H9 (cell line): ENCODE measurements around the gene KRTAP10-8. TPM values are rescaled to one million over a fixed set of nuclear protein-coding genes. Genes with fewer than 3 reads are reported as not detected.
A peak's percentile ranks its signal among the peaks of the same experiment; 100 is the strongest.
"Not testable (repeated sequence)": the region's sequence is repeated elsewhere in the genome, so short reads cannot be mapped to it uniquely, and the experiment has no call there.

Experiments used
- DNase-seq: peaks from one replicate; pipeline ENCODE4 v3.0.0-alpha.2; 2017
- H2AFZ ChIP-seq: one replicate; pipeline ENCODE4 v1.6.1; 2013; ENCODE audit warnings: mild to moderate bottlenecking, low read length, control low read depth, moderate library complexity
- H2AK5ac ChIP-seq: 2 replicates; pipeline ENCODE4 v1.6.1; 2013; ENCODE audit warnings: low read length, control low read depth, mixed read lengths; ENCODE audit not compliant: insufficient read length
- H2BK120ac ChIP-seq: one replicate; pipeline ENCODE4 v1.6.1; 2013; ENCODE audit warnings: low read depth, mild to moderate bottlenecking, low read length, control low read depth, inconsistent platforms; ENCODE audit not compliant: poor library complexity, severe bottlenecking
- H2BK12ac ChIP-seq: 2 replicates; pipeline ENCODE4 v1.6.1; 2013; ENCODE audit warnings: low read length, control low read depth, mixed read lengths, low read depth; ENCODE audit not compliant: insufficient read length
- H2BK15ac ChIP-seq: 2 replicates; pipeline ENCODE4 v1.6.1; 2013; ENCODE audit warnings: low read depth, low read length, control low read depth
- H2BK20ac ChIP-seq: one replicate; pipeline ENCODE4 v1.6.1; 2013; ENCODE audit warnings: low read depth, mild to moderate bottlenecking, low read length, control low read depth, inconsistent platforms; ENCODE audit not compliant: poor library complexity, severe bottlenecking
- H2BK5ac ChIP-seq: 2 replicates; pipeline ENCODE4 v1.6.1; 2013; ENCODE audit warnings: low read length, control low read depth, mixed read lengths; ENCODE audit not compliant: insufficient read length
- H3K14ac ChIP-seq: 2 replicates; pipeline ENCODE4 v1.6.1; 2013; ENCODE audit warnings: low read length, control low read depth; ENCODE audit not compliant: insufficient read depth
- H3K18ac ChIP-seq: 2 replicates; pipeline ENCODE4 v1.6.1; 2013; ENCODE audit warnings: low read depth, mild to moderate bottlenecking, mixed read lengths, low read length, control low read depth; ENCODE audit not compliant: insufficient read length
- H3K23ac ChIP-seq: 2 replicates; pipeline ENCODE4 v1.6.1; 2013; ENCODE audit warnings: low read length, control low read depth, mixed read lengths, low read depth; ENCODE audit not compliant: insufficient read length
- H3K23me2 ChIP-seq: 2 replicates; pipeline ENCODE4 v1.6.1; 2013; ENCODE audit warnings: low read depth, mild to moderate bottlenecking, mixed read lengths, low read length, control low read depth; ENCODE audit not compliant: insufficient read length, poor library complexity, severe bottlenecking
- H3K27ac ChIP-seq: 2 replicates; pipeline ENCODE4 v1.5.1; 2013; ENCODE audit warnings: low read length, control low read depth, mixed read lengths, low read depth; ENCODE audit not compliant: insufficient read length
- H3K27me3 ChIP-seq: 2 replicates; pipeline ENCODE4 v1.6.1; 2013; ENCODE audit warnings: low read length, control low read depth, inconsistent platforms; ENCODE audit not compliant: insufficient read depth
- H3K4ac ChIP-seq: 2 replicates; pipeline ENCODE4 v1.6.1; 2013; ENCODE audit warnings: low read depth, mild to moderate bottlenecking, control low read depth, inconsistent platforms, low read length, moderate library complexity
- H3K4me1 ChIP-seq: 2 replicates; pipeline ENCODE4 v1.6.1; 2013; ENCODE audit warnings: low read length, control low read depth, inconsistent platforms; ENCODE audit not compliant: insufficient read depth
- H3K4me2 ChIP-seq: 2 replicates; pipeline ENCODE4 v1.6.1; 2013; ENCODE audit warnings: low read length, control low read depth, mixed read lengths; ENCODE audit not compliant: insufficient read length, insufficient read depth
- H3K56ac ChIP-seq: 2 replicates; pipeline ENCODE4 v1.6.1; 2013; ENCODE audit warnings: low read depth, mild to moderate bottlenecking, mixed read lengths, low read length, control low read depth; ENCODE audit not compliant: insufficient read length
- H3K79me1 ChIP-seq: 2 replicates; pipeline ENCODE4 v1.6.1; 2013; ENCODE audit warnings: low read depth, mild to moderate bottlenecking, moderate library complexity, low read length, control low read depth, inconsistent platforms; ENCODE audit not compliant: insufficient read depth, poor library complexity, severe bottlenecking
- H3K79me2 ChIP-seq: 2 replicates; pipeline ENCODE4 v1.6.1; 2013; ENCODE audit warnings: low read length, control low read depth, inconsistent platforms; ENCODE audit not compliant: insufficient read depth
- H3K9ac ChIP-seq: 2 replicates; pipeline ENCODE4 v1.6.1; 2013; ENCODE audit warnings: low read length, control low read depth, mixed read lengths; ENCODE audit not compliant: insufficient read length; ENCODE audit errors: extremely low read depth
- H3K9me3 ChIP-seq: one replicate; pipeline ENCODE4 v1.6.1; 2013; ENCODE audit warnings: low read depth, low read length, inconsistent platforms; ENCODE audit not compliant: control insufficient read depth
- H3T11ph ChIP-seq: one replicate; pipeline ENCODE4 v1.6.1; 2013; ENCODE audit warnings: mild to moderate bottlenecking, low read length, control low read depth, inconsistent platforms
- H4K20me1 ChIP-seq: one replicate; pipeline ENCODE4 v1.6.1; 2013; ENCODE audit not compliant: control insufficient read depth, insufficient read length, insufficient read depth
- H4K5ac ChIP-seq: 2 replicates; pipeline ENCODE4 v1.6.1; 2013; ENCODE audit warnings: low read depth, mild to moderate bottlenecking, mixed read lengths, low read length, control low read depth; ENCODE audit not compliant: insufficient read length
- H4K8ac ChIP-seq: replicated peaks from 2 replicates; pipeline ENCODE4 v1.6.1; 2013; ENCODE audit warnings: low read length, control low read depth, mixed read lengths, low read depth; ENCODE audit not compliant: insufficient read length
- H4K91ac ChIP-seq: 2 replicates; pipeline ENCODE4 v1.6.1; 2013; ENCODE audit warnings: low read depth, mild to moderate bottlenecking, moderate library complexity, mixed read lengths, low read length, control low read depth; ENCODE audit not compliant: insufficient read length
- H3K27ac Mint-ChIP-seq, 3 experiments: 2 replicates in 2 of 3; 3 replicates in 1 of 3; pipeline ENCODE4 v1.8.0; 2020 to 2021; ENCODE audit warnings: mixed read lengths in 3 of 3, mild to moderate bottlenecking in 1 of 3, moderate library complexity in 1 of 3
- H3K27me3 Mint-ChIP-seq: 2 replicates; pipeline ENCODE4 v1.8.0; 2021; ENCODE audit warnings: low read depth, mild to moderate bottlenecking, moderate library complexity, mixed read lengths
- H3K36me3 Mint-ChIP-seq, 3 experiments: 2 replicates in 2 of 3; 3 replicates in 1 of 3; pipeline ENCODE4 v1.8.0; 2020 to 2021; ENCODE audit warnings: low read depth in 3 of 3, mixed read lengths in 3 of 3; ENCODE audit not compliant: insufficient read depth in 1 of 3
- H3K4me1 Mint-ChIP-seq, 2 experiments: 2 replicates each; pipeline ENCODE4 v1.8.0; 2020; ENCODE audit warnings: mixed read lengths in 2 of 2
- H3K4me3 Mint-ChIP-seq, 2 experiments: 2 replicates in 1 of 2; 3 replicates in 1 of 2; pipeline ENCODE4 v1.8.0; 2020 to 2021; ENCODE audit warnings: mild to moderate bottlenecking in 2 of 2, mixed read lengths in 2 of 2, moderate library complexity in 1 of 2
- H3K9me3 Mint-ChIP-seq, 2 experiments: 2 replicates in 1 of 2; 3 replicates in 1 of 2; pipeline ENCODE4 v1.8.0; 2020; ENCODE audit warnings: mild to moderate bottlenecking in 2 of 2, mixed read lengths in 2 of 2, moderate library complexity in 1 of 2
- WGBS: extraction: QIAGEN DNeasy Blood & Tissue Kit; methylation state at CpG from one replicate; pipeline ENCODE4 v1.1.7; 2013; ENCODE audit warnings: missing lambda C conversion rate, low lambda C conversion rate, mixed read lengths; ENCODE audit not compliant: insufficient read length; ENCODE audit errors: extremely low coverage; 5-methylcytosine and 5-hydroxymethylcytosine counted together
- total RNA-seq: library from RNA; stranded (reverse); gene quantifications from 2 replicates; pipeline ENCODE4 v1.2.1, GENCODE V29; 2021
- TF ChIP-seq, protein P1 (sequence below): fragments of 200-600 bp; sonication (generic); conservative IDR thresholded peaks from 3 replicates; pipeline ENCODE4 v1.8.0; 2021; ENCODE audit warnings: antibody characterized with exemption, mild to moderate bottlenecking

The KRTAP10-8 gene
- total RNA-seq, 1 experiment from 2014 or later, result not detected

DNA sequence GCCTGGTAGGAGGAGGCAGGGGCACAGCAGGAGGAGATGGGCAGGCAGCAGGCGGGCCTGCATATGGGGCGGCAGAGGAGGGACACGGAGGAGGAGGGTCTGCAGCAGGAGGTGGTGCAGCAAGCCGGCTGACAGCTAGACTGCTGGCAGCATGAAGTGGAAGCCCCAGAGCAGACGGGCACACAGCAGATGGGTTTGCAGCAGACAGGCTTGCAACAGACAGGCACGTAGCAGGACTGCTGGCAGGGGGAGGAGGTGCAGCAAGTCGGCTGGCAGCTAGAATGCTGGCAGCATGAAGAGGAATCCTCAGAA is 32.1 kb upstream of the KRTAP10-8 start:
- Histone ChIP-seq H3K9me3 (no peaks in the 10 kb centered on the region), H3K79me2 (no peaks in the 10 kb centered on the region), H3K27ac (no peak overlapping the region), H3K23ac (no peak overlapping the region), H3K9ac (no peak overlapping the region), H3K4me2 (no peak overlapping the region), H2BK5ac (no peak overlapping the region), H3K79me1 (no peaks in the 10 kb centered on the region), H3K18ac (no peak overlapping the region), H3K23me2 (no peaks in the 10 kb centered on the region), H2BK120ac (no peak overlapping the region), H2AFZ (no peak overlapping the region), H4K91ac (no peak overlapping the region), H3T11ph (no peak overlapping the region), H2BK12ac (no peak overlapping the region), H3K56ac (no peak overlapping the region), H4K5ac (no peak overlapping the region), H3K4ac (no peak overlapping the region), H3K27me3 (no peaks in the 10 kb centered on the region), H3K4me1 (no peaks in the 10 kb centered on the region), H4K20me1 (no peaks in the 10 kb centered on the region), H2AK5ac (no peak overlapping the region), H4K8ac (no peak overlapping the region), H3K14ac (no peak overlapping the region), H2BK20ac (no peak overlapping the region), H2BK15ac (no peak overlapping the region)
- H3K9me3 Mint-ChIP-seq, result peaks cover 18 to 28% of the 10 kb centered on the region in 2 experiments
- peak; percentile 23 for DNase-seq
- TF ChIP-seq, protein P1, sequence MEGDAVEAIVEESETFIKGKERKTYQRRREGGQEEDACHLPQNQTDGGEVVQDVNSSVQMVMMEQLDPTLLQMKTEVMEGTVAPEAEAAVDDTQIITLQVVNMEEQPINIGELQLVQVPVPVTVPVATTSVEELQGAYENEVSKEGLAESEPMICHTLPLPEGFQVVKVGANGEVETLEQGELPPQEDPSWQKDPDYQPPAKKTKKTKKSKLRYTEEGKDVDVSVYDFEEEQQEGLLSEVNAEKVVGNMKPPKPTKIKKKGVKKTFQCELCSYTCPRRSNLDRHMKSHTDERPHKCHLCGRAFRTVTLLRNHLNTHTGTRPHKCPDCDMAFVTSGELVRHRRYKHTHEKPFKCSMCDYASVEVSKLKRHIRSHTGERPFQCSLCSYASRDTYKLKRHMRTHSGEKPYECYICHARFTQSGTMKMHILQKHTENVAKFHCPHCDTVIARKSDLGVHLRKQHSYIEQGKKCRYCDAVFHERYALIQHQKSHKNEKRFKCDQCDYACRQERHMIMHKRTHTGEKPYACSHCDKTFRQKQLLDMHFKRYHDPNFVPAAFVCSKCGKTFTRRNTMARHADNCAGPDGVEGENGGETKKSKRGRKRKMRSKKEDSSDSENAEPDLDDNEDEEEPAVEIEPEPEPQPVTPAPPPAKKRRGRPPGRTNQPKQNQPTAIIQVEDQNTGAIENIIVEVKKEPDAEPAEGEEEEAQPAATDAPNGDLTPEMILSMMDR, result no peak
- peaks cover 14 to 29% of the 10 kb centered on the region in 2 experiments for H3K4me1 Mint-ChIP-seq
- peaks cover 16% of the 10 kb centered on the region for H3K27me3 Mint-ChIP-seq
- no peak overlapping the region for H3K4me3 Mint-ChIP-seq
- peaks cover 0 to 28% (median 12%) of the 10 kb centered on the region in 3 experiments; a peak in 5 of 7 replicates for H3K36me3 Mint-ChIP-seq
- no peak overlapping the region for H3K27ac Mint-ChIP-seq
- no CpG with 5 or more reads among the region's 7 CpGs for WGBS

DNA sequence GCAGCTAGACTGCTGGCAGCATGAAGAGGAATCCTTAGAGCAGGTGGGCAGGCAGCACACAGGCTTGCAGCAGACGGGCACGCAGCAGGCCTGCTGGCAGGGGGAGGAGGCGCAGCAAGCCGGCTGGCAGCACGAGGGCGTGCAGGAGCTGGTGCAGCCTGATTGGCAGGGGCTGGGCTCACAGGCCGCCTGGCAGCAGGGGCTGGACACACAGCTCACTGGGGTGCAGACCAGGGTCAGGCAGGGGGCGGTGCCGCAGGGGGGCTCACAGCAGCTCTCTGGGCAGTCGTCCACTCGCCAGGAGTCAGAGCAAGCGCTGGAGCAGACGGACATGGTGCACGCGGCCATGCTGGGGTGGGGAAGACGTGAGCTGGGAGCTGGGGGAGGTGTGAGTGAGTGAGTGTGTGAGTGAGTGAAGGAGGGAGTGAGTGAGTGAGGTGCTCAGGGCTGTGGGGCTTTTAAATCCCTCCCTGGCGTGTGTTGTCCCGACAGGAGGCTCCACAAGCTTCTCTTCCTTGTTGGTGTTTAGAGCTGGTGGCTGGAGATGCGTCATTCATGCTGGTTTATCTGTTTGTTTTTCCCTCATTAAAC is 31.6 kb upstream of the KRTAP10-8 start, which contains the start of gene KRTAP10-5:
Gene KRTAP10-5, minus strand, starts transcription at position 374 of the 591 bp plus-strand sequence. Its CDS starts 26 bp downstream, at position 348.
- H3K14ac ChIP-seq, result 0 out of 2 replicates have a peak within 1 kb of the TSS, but pooled peaks have one; percentile 46
- not testable (repeated sequence) for H3K27ac Mint-ChIP-seq, H2BK15ac ChIP-seq, H2BK5ac ChIP-seq, H3K23me2 ChIP-seq, H3K27me3 ChIP-seq, H3K4me1 ChIP-seq, H2AFZ ChIP-seq, H2BK20ac ChIP-seq, H3K56ac ChIP-seq, H3K4ac ChIP-seq, H2BK12ac ChIP-seq, H2AK5ac ChIP-seq, H3K79me1 ChIP-seq, H3K79me2 ChIP-seq, H3K18ac ChIP-seq, H3K9ac ChIP-seq, H3K4me2 ChIP-seq, H4K91ac ChIP-seq, H3K9me3 ChIP-seq, H4K5ac ChIP-seq, H4K20me1 ChIP-seq, H2BK120ac ChIP-seq, H3T11ph ChIP-seq, H3K23ac ChIP-seq, H4K8ac ChIP-seq, H3K27ac ChIP-seq
- no CpG with 5 or more reads among the region's 19 CpGs for WGBS
- Mint-ChIP-seq H3K9me3 (peaks cover 18 to 28% of the 10 kb centered on the region in 2 experiments), H3K36me3 (peaks cover 0 to 28% (median 12%) of the 10 kb centered on the region in 3 experiments; a peak in 5 of 7 replicates), H3K27me3 (peaks cover 14% of the 10 kb centered on the region), H3K4me1 (peaks cover 13 to 25% of the 10 kb centered on the region in 2 experiments), H3K4me3 (peak within 1 kb of the TSS in 1 of 2 experiments; percentile 16; a peak in 1 of 5 replicates)
- peak; percentile 29 for DNase-seq
